Gastrocnemius medialis (tissue), 4 donors: ENCODE measurements around the gene GRPEL2.

ENCODE experiments used
- CTCF ChIP-seq, 5 experiments: fragments of 450-650 bp in 3 of 5; fragments of 200-600 bp in 2 of 5; sonication (generic) in 2 of 5; IDR thresholded peaks in 4 of 5; conservative IDR thresholded peaks in 1 of 5; 1 replicate in 4 of 5; 2 replicates in 1 of 5; pipeline ENCODE4 v1.5.1; 2016 to 2019; ENCODE audit warnings: antibody characterized with exemption in 5 of 5, mild to moderate bottlenecking in 3 of 5, moderate library complexity in 3 of 5
- POLR2A ChIP-seq, 2 donors: fragments of 450-650 bp; IDR thresholded peaks; one replicate each; pipeline ENCODE4 v1.6.1; 2017; ENCODE audit warnings: antibody characterized with exemption in 2 of 2, mild to moderate bottlenecking in 2 of 2, moderate library complexity in 2 of 2

GRCh38 chr5:149402291-149402690 lies 57.0 kb downstream of the GRPEL2 start:
- TF ChIP-seq CTCF (IDR thresholded peaks at IDR 0.05 in 4 of 5, conservative IDR thresholded peaks at IDR 0.05 in 1 of 5) (no peak), POLR2A (IDR thresholded peaks at IDR 0.05) (no peak)
